ENCODE results near the gene PRKN. TPM values are rescaled to one million over a fixed set of nuclear protein-coding genes. Genes with fewer than 3 reads are reported as not detected.

Gene PRKN
- total RNA-seq, 1 donor from 2014 or later = 2.8 TPM

- Histone ChIP-seq H3K4me2 (no peak overlapping the region), H3F3A (ENCODE audit: low read depth) (no peaks in the 10 kb centered on the region), H3K4me1 (no peaks in the 10 kb centered on the region), H3K27me3 (no peaks in the 10 kb centered on the region), H3K79me2 (ENCODE audit: low read depth) (no peaks in the 10 kb centered on the region), H4K20me1 (ENCODE audit: low read depth) (no peaks in the 10 kb centered on the region), H2AFZ (replicated peaks) (no peak overlapping the region), H3K9ac (no peak overlapping the region), H3K36me3 (no peaks in the 10 kb centered on the region), H3K4me3 (no peak overlapping the region), H3K9me3 (ENCODE audit: low read depth) (no peaks in the 10 kb centered on the region), H3K27ac (no peak overlapping the region)
- no peak for DNase-seq (ENCODE audit: low spot score)
- Mint-ChIP-seq H3K9me3 (no peaks in the 10 kb centered on the region), H3K27me3 (ENCODE audit: insufficient read depth, low read depth) (peaks cover 2% of the 10 kb centered on the region), H3K36me3 (no peaks in the 10 kb centered on the region), H3K4me1 (peaks cover 4% of the 10 kb centered on the region), H3K27ac (no peak overlapping the region), H3K4me3 (no peak overlapping the region)
- TF ChIP-seq CTCF (IDR thresholded peaks at IDR 0.05) = no peak
Measured at GRCh38 chr6:162157167-162157870, 570.2 kb downstream of the PRKN start.

- Histone ChIP-seq H3K9me3 (ENCODE audit: low read depth) (no peaks in the 10 kb centered on the region), H2AFZ (replicated peaks) (no peak overlapping the region), H3K4me2 (no peak overlapping the region), H4K20me1 (ENCODE audit: low read depth) (no peaks in the 10 kb centered on the region), H3K4me1 (no peaks in the 10 kb centered on the region), H3K27me3 (no peaks in the 10 kb centered on the region), H3K9ac (no peak overlapping the region), H3K36me3 (no peaks in the 10 kb centered on the region), H3K79me2 (ENCODE audit: low read depth) (no peaks in the 10 kb centered on the region), H3K27ac (no peak overlapping the region), H3F3A (ENCODE audit: low read depth) (no peaks in the 10 kb centered on the region), H3K4me3 (no peak overlapping the region)
- DNase-seq (ENCODE audit: low spot score) = no peak
- H3K9me3 Mint-ChIP-seq = no peaks in the 10 kb centered on the region
- no peak overlapping the region for H3K27ac Mint-ChIP-seq
- H3K4me1 Mint-ChIP-seq = peaks cover 4% of the 10 kb centered on the region
- TF ChIP-seq EZH2phosphoT487 (IDR thresholded peaks at IDR 0.05) (no peak), EZH2 (IDR thresholded peaks at IDR 0.05) (no peak), CTCF (IDR thresholded peaks at IDR 0.05) (no peak)
- no peaks in the 10 kb centered on the region for H3K36me3 Mint-ChIP-seq
- peaks cover 2% of the 10 kb centered on the region for H3K27me3 Mint-ChIP-seq (ENCODE audit: insufficient read depth, low read depth)
- H3K4me3 Mint-ChIP-seq = no peak overlapping the region
Measured at GRCh38 chr6:162156146-162156545, 571.4 kb downstream of the PRKN start.

- no peak for DNase-seq (ENCODE audit: low spot score)
- H3K4me3 Mint-ChIP-seq = no peak overlapping the region
- H3K9me3 ChIP-seq (ENCODE audit: low read depth) = no peaks in the 10 kb centered on the region
- H3F3A ChIP-seq (ENCODE audit: low read depth) = no peaks in the 10 kb centered on the region
- no peak overlapping the region for H2AFZ ChIP-seq (replicated peaks)
- H3K27me3 Mint-ChIP-seq (ENCODE audit: insufficient read depth, low read depth) = peaks cover 2% of the 10 kb centered on the region
- H3K27me3 ChIP-seq = no peaks in the 10 kb centered on the region
- no peaks in the 10 kb centered on the region for H3K36me3 ChIP-seq
- H3K4me1 Mint-ChIP-seq = peaks cover 4% of the 10 kb centered on the region
- no peaks in the 10 kb centered on the region for H3K9me3 Mint-ChIP-seq
- no peak overlapping the region for H3K4me3 ChIP-seq
- no peaks in the 10 kb centered on the region for H3K4me1 ChIP-seq
- no peaks in the 10 kb centered on the region for H3K79me2 ChIP-seq (ENCODE audit: low read depth)
- H3K9ac ChIP-seq = no peak overlapping the region
- TF ChIP-seq CTCF (IDR thresholded peaks at IDR 0.05) (no peak), EZH2 (IDR thresholded peaks at IDR 0.05) (no peak), EZH2phosphoT487 (IDR thresholded peaks at IDR 0.05) (no peak)
- H3K27ac ChIP-seq = no peak overlapping the region
- H3K4me2 ChIP-seq = no peak overlapping the region
- no peaks in the 10 kb centered on the region for H4K20me1 ChIP-seq (ENCODE audit: low read depth)
- H3K36me3 Mint-ChIP-seq = no peaks in the 10 kb centered on the region
- no peak overlapping the region for H3K27ac Mint-ChIP-seq
Measured at GRCh38 chr6:162154930-162155329, 572.6 kb downstream of the PRKN start.

Measured in neural progenitor cell (in vitro differentiated cells).